RWPE1 (cell line): Measurements from ENCODE around the gene TRIM66.
A peak's percentile ranks its signal among the peaks of the same experiment; 100 is the strongest.

ENCODE experiments used
- CTCF ChIA-PET: fragments of 350-600 bp; sonication (Branson Sonifier 250); formaldehyde crosslinking; extraction: SDS; loops from one replicate; lab custom pipeline; 2021; lab: Yijun Ruan, JAX
- POLR2A ChIA-PET: fragments of 400-600 bp; formaldehyde crosslinking; extraction: SDS; loops from one replicate; lab custom pipeline; 2020; ENCODE audit warnings: antibody characterized with exemption; ENCODE audit not compliant: low non-redundant PET; lab: Yijun Ruan, JAX
- DNase-seq: peaks from one replicate; pipeline ENCODE4 v3.0.0; 2012; ENCODE audit warnings: low spot score
- H3K27ac ChIP-seq: fragments of 450-650 bp; 2 replicates; pipeline ENCODE4 v1.5.1; 2017
- TF ChIP-seq, protein P1 (sequence below): fragments of 450-650 bp; conservative IDR thresholded peaks from 2 replicates; pipeline ENCODE4 v1.5.1; 2017; ENCODE audit warnings: low read depth, mild to moderate bottlenecking

TRIM66 gene

DNA sequence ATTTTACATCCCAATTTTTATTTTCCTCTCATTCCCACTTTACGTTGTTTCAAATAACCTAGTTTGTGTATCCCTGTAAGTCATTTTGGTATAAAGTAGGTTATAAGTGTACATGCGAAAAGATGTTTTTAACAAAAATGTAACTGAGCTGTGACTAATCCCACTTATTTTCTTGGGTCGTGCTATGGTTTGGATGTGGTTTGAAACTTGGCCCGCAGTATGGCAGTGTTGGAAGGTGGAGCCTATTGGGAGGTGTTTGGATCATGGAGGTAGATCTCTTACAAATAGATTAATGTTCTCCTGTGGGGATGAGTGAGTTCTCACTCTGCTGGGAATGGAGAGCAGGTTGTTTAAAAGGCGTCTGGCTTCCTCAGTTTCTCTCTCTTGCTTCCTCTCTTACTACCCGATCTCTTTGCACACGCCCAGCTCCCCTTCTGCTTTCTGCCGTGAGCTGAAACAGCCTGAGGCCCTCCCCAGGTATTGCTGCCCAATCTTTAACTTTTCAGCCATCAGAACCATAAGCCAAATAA, 7.3 kb upstream of the TRIM66 start:
- no peak for DNase-seq
- POLR2A ChIA-PET = no interaction called here

DNA sequence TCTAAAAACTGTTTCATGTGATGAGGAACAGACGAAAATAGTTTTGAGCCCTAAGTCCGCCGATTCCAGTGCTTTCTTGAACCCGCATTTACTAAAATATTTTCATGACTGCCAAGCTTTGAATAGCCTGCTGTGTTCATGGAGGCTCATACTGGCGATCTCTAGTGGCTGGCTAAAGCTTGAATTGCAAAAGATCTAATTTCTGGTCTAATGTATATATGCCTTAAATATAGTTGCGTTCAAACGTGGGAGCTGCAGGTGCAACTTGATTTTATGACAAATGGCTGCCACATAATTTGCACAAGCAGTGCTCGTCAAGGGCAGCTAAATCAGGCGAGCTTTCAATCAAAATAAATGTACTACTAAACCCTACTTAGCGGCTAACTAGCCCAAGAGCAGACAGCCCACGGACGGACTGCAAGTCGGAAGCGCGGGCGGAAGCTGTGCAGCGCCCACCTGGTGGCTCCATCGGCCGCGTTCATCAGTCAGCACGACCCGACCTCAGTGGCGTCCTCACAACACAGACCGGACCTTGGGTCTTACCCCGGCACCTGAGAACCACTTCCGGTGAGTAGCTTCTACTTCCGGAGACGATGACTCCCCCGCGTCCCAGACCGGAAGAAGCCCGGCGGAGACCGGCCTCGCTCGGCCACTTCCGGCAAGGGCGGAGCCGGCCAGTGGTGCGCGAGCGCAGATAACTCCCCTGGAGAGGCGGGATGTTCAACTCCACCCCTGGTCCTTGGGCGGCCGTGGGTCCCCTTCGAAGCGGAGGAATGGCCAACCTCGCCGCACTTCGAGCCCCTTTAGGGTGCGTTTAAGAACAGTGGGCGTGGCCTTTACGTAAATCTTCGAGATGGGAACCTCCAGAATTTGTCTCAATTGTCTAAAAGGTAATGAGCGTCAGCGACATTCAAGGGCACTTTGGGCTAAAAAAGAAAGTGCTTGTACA, 6.2 kb upstream of the TRIM66 start:
- POLR2A ChIA-PET = interaction anchor here (0.5 to 1.4 kb wide), 5 partner anchors 80 to 750 kb away, joined by 3 to 4 read pairs (median 3); a partner anchor contains a TSS
- DNase-seq = peak; percentile 94
- CTCF ChIA-PET = interaction anchor here (0.6 to 0.9 kb wide), 3 partner anchors 75 to 271 kb away, joined by 3 to 4 read pairs (median 4); no protein-coding TSS in a partner anchor
- TF ChIP-seq, protein P1, sequence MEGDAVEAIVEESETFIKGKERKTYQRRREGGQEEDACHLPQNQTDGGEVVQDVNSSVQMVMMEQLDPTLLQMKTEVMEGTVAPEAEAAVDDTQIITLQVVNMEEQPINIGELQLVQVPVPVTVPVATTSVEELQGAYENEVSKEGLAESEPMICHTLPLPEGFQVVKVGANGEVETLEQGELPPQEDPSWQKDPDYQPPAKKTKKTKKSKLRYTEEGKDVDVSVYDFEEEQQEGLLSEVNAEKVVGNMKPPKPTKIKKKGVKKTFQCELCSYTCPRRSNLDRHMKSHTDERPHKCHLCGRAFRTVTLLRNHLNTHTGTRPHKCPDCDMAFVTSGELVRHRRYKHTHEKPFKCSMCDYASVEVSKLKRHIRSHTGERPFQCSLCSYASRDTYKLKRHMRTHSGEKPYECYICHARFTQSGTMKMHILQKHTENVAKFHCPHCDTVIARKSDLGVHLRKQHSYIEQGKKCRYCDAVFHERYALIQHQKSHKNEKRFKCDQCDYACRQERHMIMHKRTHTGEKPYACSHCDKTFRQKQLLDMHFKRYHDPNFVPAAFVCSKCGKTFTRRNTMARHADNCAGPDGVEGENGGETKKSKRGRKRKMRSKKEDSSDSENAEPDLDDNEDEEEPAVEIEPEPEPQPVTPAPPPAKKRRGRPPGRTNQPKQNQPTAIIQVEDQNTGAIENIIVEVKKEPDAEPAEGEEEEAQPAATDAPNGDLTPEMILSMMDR = no peak; the same call in 1 of the 2 replicates
- peak overlapping the region; percentile 90 for H3K27ac ChIP-seq

More for the DNA sequence above, 7.3 kb upstream of the TRIM66 start:
- CTCF ChIA-PET = no interaction called here
- no peak overlapping the region for H3K27ac ChIP-seq
- TF ChIP-seq, protein P1 = no peak

DNA sequence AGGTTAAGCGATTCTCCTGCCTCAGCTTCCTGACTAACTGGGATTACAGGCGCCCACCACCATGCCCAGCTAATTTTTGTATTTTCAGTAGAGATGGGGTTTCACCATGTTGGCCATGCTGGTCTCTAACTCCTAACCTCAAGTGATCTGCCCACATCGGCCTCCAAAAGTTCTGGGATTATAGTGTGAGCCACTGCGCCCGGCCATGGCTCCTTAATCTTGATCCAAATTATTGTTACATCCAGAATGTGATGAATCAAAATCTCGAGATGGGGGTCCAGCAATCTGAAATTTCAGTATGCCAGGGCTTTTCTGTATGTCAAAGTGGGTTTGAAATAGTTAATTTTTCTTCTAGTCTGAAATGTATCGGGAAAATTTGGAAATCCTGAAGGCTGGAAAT, 3.9 kb upstream of the TRIM66 start:
- POLR2A ChIA-PET = interaction anchor here (0.6 to 1.1 kb wide), 2 partner anchors 11 to 12 kb away, joined by 3 to 4 read pairs; no protein-coding TSS in a partner anchor
- CTCF ChIA-PET = no interaction called here
- TF ChIP-seq, protein P1 = no peak
- H3K27ac ChIP-seq = peak overlapping the region; percentile 62
- DNase-seq = no peak

DNA sequence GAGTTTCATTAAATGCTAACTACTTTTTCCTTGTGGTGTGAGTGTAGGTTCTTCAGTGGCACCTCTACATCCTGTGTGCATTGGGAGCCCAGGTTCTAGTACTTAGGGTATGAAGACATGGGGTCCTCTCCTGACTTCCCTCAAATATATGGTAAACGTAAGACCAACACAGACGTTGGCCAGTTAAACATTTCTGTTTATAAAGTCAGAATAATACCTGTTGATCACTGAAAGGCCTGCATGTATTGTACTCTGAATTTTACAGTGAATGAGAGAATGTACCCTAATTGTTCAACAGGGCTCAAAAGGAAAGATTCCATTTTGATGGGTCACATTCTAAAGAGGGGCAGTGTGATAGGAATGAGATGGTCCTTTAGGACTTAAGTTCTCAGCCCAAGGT, 3.4 kb upstream of the TRIM66 start:
- DNase-seq = no peak
- TF ChIP-seq, protein P1 = no peak
- POLR2A ChIA-PET = interaction anchor here (0.6 kb wide), 1 partner anchor 12 kb away, joined by 3 read pairs; no protein-coding TSS in a partner anchor
- peak overlapping the region; percentile 62 for H3K27ac ChIP-seq
- CTCF ChIA-PET = interaction anchor here (0.7 kb wide), 1 partner anchor 182 kb away, joined by 8 read pairs; no protein-coding TSS in a partner anchor

DNA sequence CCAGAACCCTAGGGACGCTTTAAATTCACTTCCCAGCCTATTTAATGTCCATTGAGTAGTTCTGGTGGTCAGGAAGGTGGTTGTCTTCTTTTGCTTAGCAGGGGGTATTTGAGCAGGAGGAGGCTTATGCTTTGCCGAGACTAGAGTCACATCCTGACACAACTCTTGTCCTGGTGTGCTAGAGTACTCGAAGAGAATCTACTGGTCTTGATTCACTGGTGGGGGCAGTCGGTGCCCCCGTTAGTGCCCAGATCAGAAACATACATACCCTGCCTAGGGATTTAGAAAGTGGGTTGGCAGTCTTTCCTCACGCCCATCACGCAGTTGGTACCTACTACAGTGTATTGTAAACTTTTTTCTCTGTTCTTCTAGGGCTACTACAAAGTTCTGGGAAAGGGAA, 2.8 kb upstream of the TRIM66 start:
- H3K27ac ChIP-seq = peak overlapping the region; percentile 54; the same call in 1 of the 2 replicates
- ChIA-PET CTCF (interaction anchor here (0.7 kb wide), 1 partner anchor 183 kb away, joined by 8 read pairs; no protein-coding TSS in a partner anchor), POLR2A (no interaction called here)
- DNase-seq = no peak
- TF ChIP-seq, protein P1 = no peak
